Testis (tissue), 3 donors: Measurements from ENCODE around the gene AKAP14. TPM values are rescaled to one million over a fixed set of nuclear protein-coding genes. Genes with fewer than 3 reads are reported as not detected.
"Not testable (repeated sequence)": the region's sequence is repeated elsewhere in the genome, so short reads cannot be mapped to it uniquely, and the experiment has no call there.

Experiments
- DNase-seq: peaks from one replicate; pipeline ENCODE4 v3.0.0-alpha.2; 2019
- H3K27ac ChIP-seq, 2 donors: fragments of 200-600 bp; sonication (generic); one replicate each; pipeline ENCODE4 v1.5.1; 2019
- H3K27me3 ChIP-seq: fragments of 200-600 bp; sonication (generic); one replicate; pipeline ENCODE4 v1.5.1; 2019
- H3K36me3 ChIP-seq: fragments of 200-600 bp; sonication (generic); one replicate; pipeline ENCODE4 v1.5.1; 2017; ENCODE audit warnings: low read depth; ENCODE audit errors: missing control alignments
- H3K4me1 ChIP-seq: fragments of 200-600 bp; sonication (generic); one replicate; pipeline ENCODE4 v1.5.1; 2019
- H3K4me3 ChIP-seq, 2 donors: fragments of 200-600 bp; sonication (generic); one replicate each; pipeline ENCODE4 v1.5.1; 2017 to 2019
- H3K9me3 ChIP-seq: fragments of 200-600 bp; sonication (generic); one replicate; pipeline ENCODE4 v1.5.1; 2017
- CTCF ChIP-seq, 3 experiments: fragments of 450-650 bp in 2 of 3; fragments of 200-600 bp in 1 of 3; sonication (generic) in 1 of 3; IDR thresholded peaks; one replicate each; pipeline ENCODE4 v1.5.1; 2016 to 2019; ENCODE audit warnings: antibody characterized with exemption in 3 of 3, mild to moderate bottlenecking in 2 of 3, moderate library complexity in 1 of 3
- POLR2A ChIP-seq: fragments of 450-650 bp; IDR thresholded peaks from one replicate; pipeline ENCODE4 v1.6.1; 2017; ENCODE audit warnings: antibody characterized with exemption, mild to moderate bottlenecking, moderate library complexity
- whole genome bisulfite sequencing, 2 donors: methylation state at CpG; one replicate each; pipeline ENCODE4 v1.1.5; 2018; 5-methylcytosine and 5-hydroxymethylcytosine counted together
- intact Hi-C: fragments of 100-400 bp; cut with DNase I; formaldehyde crosslinking; loops from one replicate; pipeline ENCODE4 v1.15.1; 2023; ENCODE audit warnings: low total_unique reads
- polyA plus RNA-seq: library from polyadenylated mRNA; stranded (reverse); fragments of 350-450 nt; fragmentation: Illumina TruSeq; extraction: RNeasy Lipid Tissue Mini Kit (QIAGEN cat#74804); gene quantifications from one replicate; pipeline ENCODE4 v1.2.3, GENCODE V29; 2014; ENCODE audit warnings: low read depth, low replicate concordance; ENCODE audit not compliant: insufficient read depth
- total RNA-seq, 2 donors: library from RNA; depleted of rRNA; stranded (reverse); fragments of >200 nt; gene quantifications; one replicate each; pipeline ENCODE4 v1.2.3, GENCODE V29; 2016

AKAP14 gene
- total and polyA plus RNA-seq, 3 donors from 2014 or later: 24.0 to 63.8 (median 50.3) TPM

GRCh38 chrX:119960625-119961024 is 64.9 kb downstream of the AKAP14 start:
- TF ChIP-seq CTCF (IDR thresholded peaks at IDR 0.05) (no peak), POLR2A (no peak)
- Histone ChIP-seq H3K4me1 (no peaks in the 10 kb centered on the region), H3K27ac (no peak overlapping the region), H3K9me3 (no peaks in the 10 kb centered on the region), H3K27me3 (no peaks in the 10 kb centered on the region), H3K4me3 (no peak overlapping the region), H3K36me3 (no peaks in the 10 kb centered on the region)
- intact Hi-C loops: no loop called here
- DNase-seq: no peak

- H3K4me3 ChIP-seq, H3K27me3 ChIP-seq, intact Hi-C loops, H3K36me3 ChIP-seq, H3K27ac ChIP-seq, H3K4me1 ChIP-seq, DNase-seq, H3K9me3 ChIP-seq: not testable (repeated sequence)
- WGBS, 2 donors: 100% methylated on average over 1 of the region's 1 CpG; no CpG with 5 or more reads in 1 of the 2 donors
Measured at GRCh38 chrX:119966837-119967236, 71.1 kb downstream of the AKAP14 start.

Other genes with a start within 250 kb of the AKAP14 start
- 100 to 1,000 TPM; 187 to 250 TPM for gene SEPTIN6, start 202.7 kb upstream of the AKAP14 start, total RNA-seq
- gene SEPTIN6, start 202.7 kb upstream of the AKAP14 start, polyA plus RNA-seq: 80.2 TPM
- 10 to 100 TPM; 12.6 to 21.4 TPM for gene SOWAHD, start 137.3 kb upstream of the AKAP14 start, total RNA-seq
- gene SOWAHD, start 137.3 kb upstream of the AKAP14 start, polyA plus RNA-seq: 8.9 TPM
- 1,000 to 10,000 TPM in 1 of 2 donors, 100 to 1,000 TPM in 1; 442 to 1,133 TPM for gene RPL39, start 104.3 kb upstream of the AKAP14 start, total RNA-seq
- gene RPL39, start 104.3 kb upstream of the AKAP14 start, polyA plus RNA-seq: 1,045 TPM
- gene UPF3B, start 42.9 kb upstream of the AKAP14 start, total RNA-seq: 10 to 100 TPM in 1 of 2 donors, 1 to 10 TPM in 1; 7.4 to 12.7 TPM
- 6.9 TPM for gene UPF3B, start 42.9 kb upstream of the AKAP14 start, polyA plus RNA-seq
- 10 to 100 TPM in 1 of 2 donors, 1 to 10 TPM in 1; 8.8 to 12.7 TPM for gene RNF113A, start 24.2 kb upstream of the AKAP14 start, total RNA-seq
- gene RNF113A, start 24.2 kb upstream of the AKAP14 start, polyA plus RNA-seq: 7.8 TPM
- 10 to 100 TPM; 36.6 to 41.0 TPM for gene NDUFA1, start 24.1 kb upstream of the AKAP14 start, total RNA-seq
- gene NDUFA1, start 24.1 kb upstream of the AKAP14 start, polyA plus RNA-seq: 74.8 TPM
- gene NKAP, start 47.9 kb downstream of the AKAP14 start, total RNA-seq: 10 to 100 TPM; 16.3 to 16.7 TPM
- gene NKAP, start 47.9 kb downstream of the AKAP14 start, polyA plus RNA-seq: 4.6 TPM
- 1 to 10 TPM; 4.7 to 6.1 TPM for gene RHOXF2B, start 181.8 kb downstream of the AKAP14 start, total RNA-seq
- 0.79 TPM for gene RHOXF2B, start 181.8 kb downstream of the AKAP14 start, polyA plus RNA-seq
- 10 to 100 TPM; 35.0 to 48.7 TPM for gene RHOXF1, start 220.0 kb downstream of the AKAP14 start, total RNA-seq
- 24.1 TPM for gene RHOXF1, start 220.0 kb downstream of the AKAP14 start, polyA plus RNA-seq